Measurements from ENCODE around the gene TMEM53. TPM values are rescaled to one million over a fixed set of nuclear protein-coding genes. Genes with fewer than 3 reads are reported as not detected.

Gene TMEM53
- total and polyA plus RNA-seq, 9 donors: 4.1 to 17.9 (median 11.4) TPM

DNA sequence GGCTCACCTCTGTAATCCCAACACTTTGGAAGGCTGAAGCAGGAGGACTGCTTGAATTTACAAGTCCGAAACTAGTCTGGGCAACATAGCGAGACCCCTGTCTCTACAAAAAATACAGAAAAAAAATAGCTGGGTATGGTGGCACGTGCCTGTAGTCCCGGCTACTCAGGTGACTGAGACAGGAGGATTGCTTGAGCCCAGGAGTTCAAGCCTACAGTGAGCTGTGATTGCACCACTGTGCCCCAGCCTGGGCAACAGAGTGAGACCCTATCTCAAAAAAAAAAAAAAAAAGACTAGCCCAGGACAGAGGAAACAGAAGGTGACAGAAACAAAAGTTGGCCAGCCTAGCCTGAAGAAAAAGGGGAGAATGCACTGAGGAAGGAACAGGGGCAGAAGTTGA, 21.4 kb upstream of the TMEM53 start:
- Histone ChIP-seq H3K4me3 (no peak overlapping the region), H3K36me3 (no peaks in the 10 kb centered on the region), H3K4me1 (ENCODE audit: insufficient read depth) (no peaks in the 10 kb centered on the region), H3K27me3 (no peaks in the 10 kb centered on the region), H3K27ac (no peak overlapping the region), H3K9me3 (no peaks in the 10 kb centered on the region)
- TF ChIP-seq CTCF (IDR thresholded peaks at IDR 0.05) (no peak), POLR2A (IDR thresholded peaks at IDR 0.05) (no peak), EP300 (IDR thresholded peaks at IDR 0.05) (no peak)
- intact Hi-C loops (cut with DNase I): no loop called here
- DNase-seq: no peak
- 89 to 92% (median 92%) methylated on average over 4 of the region's 4 CpGs for WGBS, 3 donors

DNA sequence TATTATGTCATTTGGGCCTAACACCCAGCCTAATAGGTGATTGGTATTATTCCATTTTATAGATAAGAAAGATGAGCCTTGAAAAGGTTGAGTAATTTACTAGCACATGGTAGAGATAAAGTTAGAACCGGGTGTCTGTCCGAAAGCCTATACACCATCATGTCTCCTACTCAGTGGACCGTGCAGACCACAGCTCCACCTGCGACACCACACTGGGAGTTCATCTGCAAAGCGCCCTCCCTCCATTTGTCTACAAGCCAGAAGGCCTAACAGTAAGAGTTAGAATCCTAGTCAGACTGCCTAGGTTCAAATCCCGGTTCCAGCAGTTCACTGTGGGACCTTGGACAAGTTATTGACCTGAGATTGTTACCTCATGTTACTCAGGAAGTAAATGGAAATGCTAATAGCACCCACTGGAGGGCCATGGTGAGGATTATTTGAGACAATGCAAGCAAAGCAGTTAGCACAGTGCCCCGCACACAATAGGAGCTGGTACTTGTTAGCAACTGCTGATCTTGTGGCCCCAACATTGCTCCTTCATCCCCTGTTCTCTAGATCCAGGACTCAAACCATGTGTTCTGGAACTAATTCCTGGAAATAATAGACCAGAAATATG, 20.7 kb upstream of the TMEM53 start:
- DNase-seq: no peak
- 92 to 95% (median 93%) methylated on average over 7 of the region's 7 CpGs for WGBS, 3 donors
- H3K27ac ChIP-seq: no peak overlapping the region
- no peaks in the 10 kb centered on the region for H3K36me3 ChIP-seq
- no peaks in the 10 kb centered on the region for H3K9me3 ChIP-seq
- intact Hi-C loops (cut with DNase I): no loop called here
- no peaks in the 10 kb centered on the region for H3K27me3 ChIP-seq
- no peak overlapping the region for H3K4me3 ChIP-seq
- no peak for TF ChIP-seq POLR2A (IDR thresholded peaks at IDR 0.05)
- TF ChIP-seq EP300 (IDR thresholded peaks at IDR 0.05): no peak
- no peak for TF ChIP-seq CTCF (IDR thresholded peaks at IDR 0.05)
- H3K4me1 ChIP-seq (ENCODE audit: insufficient read depth): no peaks in the 10 kb centered on the region

GRCh38 chr1:44693900-44694299, 19.6 kb upstream of the TMEM53 start:
- Histone ChIP-seq H3K9me3 (no peaks in the 10 kb centered on the region), H3K4me1 (ENCODE audit: insufficient read depth) (peaks cover 6% of the 10 kb centered on the region), H3K36me3 (no peaks in the 10 kb centered on the region), H3K27me3 (no peaks in the 10 kb centered on the region), H3K4me3 (no peak overlapping the region), H3K27ac (no peak overlapping the region)
- WGBS, 3 donors: 95 to 97% (median 96%) methylated on average over 3 of the region's 3 CpGs
- intact Hi-C loops (cut with DNase I): no loop called here
- DNase-seq: no peak
- no peak for TF ChIP-seq EP300 (IDR thresholded peaks at IDR 0.05)
- no peak for TF ChIP-seq CTCF (IDR thresholded peaks at IDR 0.05)
- TF ChIP-seq POLR2A (IDR thresholded peaks at IDR 0.05): no peak

DNA sequence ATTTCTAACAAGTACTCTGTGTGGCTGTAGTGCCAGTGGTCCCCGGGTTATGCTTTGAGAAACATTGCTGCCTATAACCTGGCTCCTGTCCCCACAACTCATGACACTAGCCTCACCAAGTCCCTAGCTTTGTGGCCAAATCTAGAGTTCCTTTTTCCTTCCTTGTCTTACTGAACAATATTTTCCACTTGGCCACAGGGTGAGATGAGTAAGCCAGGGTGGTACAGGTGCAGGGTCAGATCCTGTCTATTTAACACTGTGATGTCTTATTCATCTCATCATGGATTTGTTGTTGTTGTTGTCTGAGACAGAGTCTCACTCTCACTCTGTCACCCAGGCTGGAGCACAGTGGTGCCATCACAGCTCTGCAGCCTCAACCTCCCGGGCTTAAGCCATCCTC, 18.9 kb upstream of the TMEM53 start:
- no peak for DNase-seq
- no peak overlapping the region for H3K27ac ChIP-seq
- H3K27me3 ChIP-seq: no peaks in the 10 kb centered on the region
- intact Hi-C loops (cut with DNase I): no loop called here
- peaks cover 6% of the 10 kb centered on the region for H3K4me1 ChIP-seq (ENCODE audit: insufficient read depth)
- no peak overlapping the region for H3K4me3 ChIP-seq
- no peaks in the 10 kb centered on the region for H3K9me3 ChIP-seq
- TF ChIP-seq CTCF (IDR thresholded peaks at IDR 0.05): no peak
- TF ChIP-seq EP300 (IDR thresholded peaks at IDR 0.05): no peak
- no peak for TF ChIP-seq POLR2A (IDR thresholded peaks at IDR 0.05)
- WGBS, 3 donors: 85 to 87% (median 85%) methylated on average over 2 of the region's 2 CpGs
- no peaks in the 10 kb centered on the region for H3K36me3 ChIP-seq

All from ovary (tissue), 9 donors.